Measurements from ENCODE around the gene CTNND2.

CTNND2 gene

DNA sequence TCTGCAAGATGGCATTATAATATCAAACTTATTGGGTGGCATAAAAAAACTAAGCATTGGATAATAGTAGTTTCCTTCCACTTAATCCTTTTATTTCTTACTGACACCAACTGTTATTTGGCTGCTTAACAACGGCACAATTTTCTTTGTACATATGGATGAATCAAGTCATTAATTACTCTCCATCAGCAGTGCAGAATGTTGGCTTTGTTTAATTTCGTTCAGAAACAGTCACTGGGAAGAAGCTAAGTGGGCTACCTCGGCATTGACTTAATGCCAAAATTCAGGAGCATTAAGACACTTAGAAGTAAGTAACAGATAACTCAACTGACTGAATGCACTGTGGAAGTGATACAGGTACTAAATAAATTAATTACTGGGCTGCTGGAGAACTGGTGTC, 460.4 kb downstream of the CTNND2 start:
- H3K4me1 ChIP-seq (ENCODE audit: control insufficient read depth, insufficient read depth, low read length) = no peaks in the 10 kb centered on the region
- H3K4me3 ChIP-seq (ENCODE audit: low read depth, low read length) = no peak overlapping the region
- POLR2A ChIA-PET = no interaction called here
- CTCF ChIA-PET = no interaction called here
- no peak overlapping the region for H3K27ac ChIP-seq (ENCODE audit: extremely low read depth, low read depth, low read length)
- TF ChIP-seq PRDM1 (tag by site-specific recombination; IDR thresholded peaks at IDR 0.05) = no peak
- no peak for TF ChIP-seq SP2 (tag by site-specific recombination; IDR thresholded peaks at IDR 0.05)
- TF ChIP-seq ZFP3 (tag by site-specific recombination; IDR thresholded peaks at IDR 0.05; ENCODE audit: low read depth) = no peak
- no peak for TF ChIP-seq ZNF223 (tag by site-specific recombination; IDR thresholded peaks at IDR 0.05)
- no peak for TF ChIP-seq KLF16 (tag by site-specific recombination; IDR thresholded peaks at IDR 0.05)
- TF ChIP-seq, protein P1, sequence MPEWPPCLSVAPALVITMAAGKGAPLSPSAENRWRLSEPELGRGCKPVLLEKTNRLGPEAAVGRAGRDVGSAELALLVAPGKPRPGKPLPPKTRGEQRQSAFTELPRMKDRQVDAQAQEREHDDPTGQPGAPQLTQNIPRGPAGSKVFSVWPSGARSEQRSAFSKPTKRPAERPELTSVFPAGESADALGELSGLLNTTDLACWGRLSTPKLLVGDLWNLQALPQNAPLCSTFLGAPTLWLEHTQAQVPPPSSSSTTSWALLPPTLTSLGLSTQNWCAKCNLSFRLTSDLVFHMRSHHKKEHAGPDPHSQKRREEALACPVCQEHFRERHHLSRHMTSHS (tag by site-specific recombination; IDR thresholded peaks at IDR 0.05) = no peak
- TF ChIP-seq KLF1 (tag by site-specific recombination; IDR thresholded peaks at IDR 0.05) = no peak
- no peak for TF ChIP-seq ZBTB8A (tag by site-specific recombination; IDR thresholded peaks at IDR 0.05)
- no peaks in the 10 kb centered on the region for H3K36me3 ChIP-seq (ENCODE audit: control insufficient read depth in 2 of 2, insufficient read depth in 1 of 2, low read length in 2 of 2)
- H3K9me3 ChIP-seq (ENCODE audit: control insufficient read depth, insufficient read depth, low read depth, low read length) = no peaks in the 10 kb centered on the region

DNA sequence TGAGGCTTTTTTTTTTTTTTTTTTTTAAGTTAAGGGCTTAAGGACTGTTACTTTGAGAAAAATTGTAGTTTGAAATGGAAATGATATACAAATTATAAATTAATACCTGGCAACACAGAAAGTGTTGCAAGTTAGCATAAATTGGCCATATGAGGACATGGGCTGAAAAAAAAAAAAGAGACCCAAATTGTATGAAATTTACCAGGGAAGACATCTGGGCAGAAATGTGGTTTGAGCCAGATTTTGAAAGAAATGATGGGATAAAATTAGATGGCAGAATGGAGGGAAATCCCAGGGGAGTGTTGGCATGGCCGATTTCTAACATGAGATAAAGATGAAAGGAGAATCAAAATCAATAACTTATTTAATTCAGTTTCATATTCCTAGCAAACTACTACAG, 472.1 kb downstream of the CTNND2 start:
- Histone ChIP-seq H3K27ac (ENCODE audit: extremely low read depth, low read depth, low read length) (no peak overlapping the region), H3K9me3 (ENCODE audit: control insufficient read depth, insufficient read depth, low read depth, low read length) (no peaks in the 10 kb centered on the region), H3K4me1 (ENCODE audit: control insufficient read depth, insufficient read depth, low read length) (no peaks in the 10 kb centered on the region), H3K4me3 (ENCODE audit: low read depth, low read length) (no peak overlapping the region), H3K36me3 (ENCODE audit: control insufficient read depth in 2 of 2, insufficient read depth in 1 of 2, low read length in 2 of 2) (no peaks in the 10 kb centered on the region)
- CTCF ChIA-PET = no interaction called here
- TF ChIP-seq ZXDB (tag by site-specific recombination; IDR thresholded peaks at IDR 0.05) (no peak), ZNF10 (tag by site-specific recombination; IDR thresholded peaks at IDR 0.05) (no peak), ZNF350 (tag by site-specific recombination; IDR thresholded peaks at IDR 0.05) (no peak), KLF7 (tag by site-specific recombination; IDR thresholded peaks at IDR 0.05; ENCODE audit: borderline replicate concordance) (no peak), ZNF214 (tag by site-specific recombination; IDR thresholded peaks at IDR 0.05; ENCODE audit: borderline replicate concordance) (no peak), ZNF785 (tag by site-specific recombination; IDR thresholded peaks at IDR 0.05) (no peak), SP7 (tag by site-specific recombination; IDR thresholded peaks at IDR 0.05) (no peak), KLF1 (tag by site-specific recombination; IDR thresholded peaks at IDR 0.05) (no peak), ZNF155 (tag by site-specific recombination; IDR thresholded peaks at IDR 0.05) (no peak), ZNF423 (tag by site-specific recombination; IDR thresholded peaks at IDR 0.05) (no peak), ZNF175 (tag by site-specific recombination; IDR thresholded peaks at IDR 0.05) (no peak), ZNF157 (tag by site-specific recombination; IDR thresholded peaks at IDR 0.05) (no peak), MEIS1 (CRISPR knock-in tag; IDR thresholded peaks at IDR 0.05; ENCODE audit: borderline replicate concordance) (no peak), KLF16 (tag by site-specific recombination; IDR thresholded peaks at IDR 0.05) (no peak), ZNF23 (tag by site-specific recombination; IDR thresholded peaks at IDR 0.05; ENCODE audit: borderline replicate concordance) (no peak), ZIC2 (tag by site-specific recombination; IDR thresholded peaks at IDR 0.05) (no peak)
- TF ChIP-seq, protein P2, sequence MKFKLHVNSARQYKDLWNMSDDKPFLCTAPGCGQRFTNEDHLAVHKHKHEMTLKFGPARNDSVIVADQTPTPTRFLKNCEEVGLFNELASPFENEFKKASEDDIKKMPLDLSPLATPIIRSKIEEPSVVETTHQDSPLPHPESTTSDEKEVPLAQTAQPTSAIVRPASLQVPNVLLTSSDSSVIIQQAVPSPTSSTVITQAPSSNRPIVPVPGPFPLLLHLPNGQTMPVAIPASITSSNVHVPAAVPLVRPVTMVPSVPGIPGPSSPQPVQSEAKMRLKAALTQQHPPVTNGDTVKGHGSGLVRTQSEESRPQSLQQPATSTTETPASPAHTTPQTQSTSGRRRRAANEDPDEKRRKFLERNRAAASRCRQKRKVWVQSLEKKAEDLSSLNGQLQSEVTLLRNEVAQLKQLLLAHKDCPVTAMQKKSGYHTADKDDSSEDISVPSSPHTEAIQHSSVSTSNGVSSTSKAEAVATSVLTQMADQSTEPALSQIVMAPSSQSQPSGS (tag by site-specific recombination; IDR thresholded peaks at IDR 0.05; ENCODE audit: low read depth) = no peak
- TF ChIP-seq, protein P3, sequence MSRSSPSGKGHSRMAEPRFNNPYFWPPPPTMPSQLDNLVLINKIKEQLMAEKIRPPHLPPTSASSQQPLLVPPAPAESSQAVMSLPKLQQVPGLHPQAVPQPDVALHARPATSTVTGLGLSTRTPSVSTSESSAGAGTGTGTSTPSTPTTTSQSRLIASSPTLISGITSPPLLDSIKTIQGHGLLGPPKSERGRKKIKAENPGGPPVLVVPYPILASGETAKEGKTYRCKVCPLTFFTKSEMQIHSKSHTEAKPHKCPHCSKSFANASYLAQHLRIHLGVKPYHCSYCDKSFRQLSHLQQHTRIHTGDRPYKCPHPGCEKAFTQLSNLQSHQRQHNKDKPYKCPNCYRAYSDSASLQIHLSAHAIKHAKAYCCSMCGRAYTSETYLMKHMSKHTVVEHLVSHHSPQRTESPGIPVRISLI (tag by site-specific recombination; IDR thresholded peaks at IDR 0.05) = no peak
- TF ChIP-seq, protein P4, sequence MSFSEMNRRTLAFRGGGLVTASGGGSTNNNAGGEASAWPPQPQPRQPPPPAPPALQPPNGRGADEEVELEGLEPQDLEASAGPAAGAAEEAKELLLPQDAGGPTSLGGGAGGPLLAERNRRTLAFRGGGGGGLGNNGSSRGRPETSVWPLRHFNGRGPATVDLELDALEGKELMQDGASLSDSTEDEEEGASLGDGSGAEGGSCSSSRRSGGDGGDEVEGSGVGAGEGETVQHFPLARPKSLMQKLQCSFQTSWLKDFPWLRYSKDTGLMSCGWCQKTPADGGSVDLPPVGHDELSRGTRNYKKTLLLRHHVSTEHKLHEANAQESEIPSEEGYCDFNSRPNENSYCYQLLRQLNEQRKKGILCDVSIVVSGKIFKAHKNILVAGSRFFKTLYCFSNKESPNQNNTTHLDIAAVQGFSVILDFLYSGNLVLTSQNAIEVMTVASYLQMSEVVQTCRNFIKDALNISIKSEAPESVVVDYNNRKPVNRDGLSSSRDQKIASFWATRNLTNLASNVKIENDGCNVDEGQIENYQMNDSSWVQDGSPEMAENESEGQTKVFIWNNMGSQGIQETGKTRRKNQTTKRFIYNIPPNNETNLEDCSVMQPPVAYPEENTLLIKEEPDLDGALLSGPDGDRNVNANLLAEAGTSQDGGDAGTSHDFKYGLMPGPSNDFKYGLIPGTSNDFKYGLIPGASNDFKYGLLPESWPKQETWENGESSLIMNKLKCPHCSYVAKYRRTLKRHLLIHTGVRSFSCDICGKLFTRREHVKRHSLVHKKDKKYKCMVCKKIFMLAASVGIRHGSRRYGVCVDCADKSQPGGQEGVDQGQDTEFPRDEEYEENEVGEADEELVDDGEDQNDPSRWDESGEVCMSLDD (tag by site-specific recombination; IDR thresholded peaks at IDR 0.05) = no peak
- POLR2A ChIA-PET = no interaction called here
